ENCODE measurements around the gene ABCC11. TPM values are rescaled to one million over a fixed set of nuclear protein-coding genes. Genes with fewer than 3 reads are reported as not detected.

The ABCC11 gene
- polyA plus RNA-seq, 1 donor = 0.21 TPM

- H3K27me3 ChIP-seq (ENCODE audit: control insufficient read depth, insufficient read depth, low read length) = no peaks in the 10 kb centered on the region
- H3K9me3 ChIP-seq (ENCODE audit: control insufficient read depth, low read depth, low read length) = no peaks in the 10 kb centered on the region
- no peak overlapping the region for H3K4me3 ChIP-seq (ENCODE audit: low read length)
- DNase-seq = peak in 1 of 2 donors; percentile 18
- no peaks in the 10 kb centered on the region for H3K36me3 ChIP-seq (ENCODE audit: control insufficient read depth, insufficient read depth, low read length)
- no CpG with 5 or more reads among the region's 22 CpGs for WGBS (ENCODE audit: insufficient coverage, low lambda C conversion rate)
- no peaks in the 10 kb centered on the region for H3K4me1 ChIP-seq (ENCODE audit: control insufficient read depth, insufficient read depth, low read length)
- no peak overlapping the region for H3K27ac ChIP-seq (ENCODE audit: low read length)
Measured at GRCh38 chr16:48117217-48118105, 129.9 kb downstream of the ABCC11 start.

Other genes starting within 250 kb of the ABCC11 start
- not detected for gene ABCC12, start 91.5 kb downstream of the ABCC11 start, polyA plus RNA-seq
- 49.4 TPM for gene LONP2, start 3.2 kb downstream of the ABCC11 start, polyA plus RNA-seq
- 39.6 TPM for gene SIAH1, start 137.9 kb upstream of the ABCC11 start, polyA plus RNA-seq